Peyer's patch (tissue), 4 donors: Measurements from ENCODE around the gene USP44. TPM values are rescaled to one million over a fixed set of nuclear protein-coding genes. Genes with fewer than 3 reads are reported as not detected.
"Not testable (repeated sequence)": the region's sequence is repeated elsewhere in the genome, so short reads cannot be mapped to it uniquely, and the experiment has no call there.

Source experiments
- DNase-seq, 3 donors: peaks; one replicate each; pipeline ENCODE4 v3.0.0-alpha.2; 2017 to 2019
- H3K27ac ChIP-seq, 4 donors: fragments of 200-600 bp; sonication (generic); one replicate each; pipeline ENCODE4 v1.5.1; 2016 to 2019
- H3K27me3 ChIP-seq, 2 donors: fragments of 200-600 bp; sonication (generic); one replicate each; pipeline ENCODE4 v1.5.1; 2019
- H3K36me3 ChIP-seq, 3 donors: fragments of 200-600 bp; sonication (generic); one replicate each; pipeline ENCODE4 v1.5.1; 2016 to 2019
- H3K4me1 ChIP-seq, 4 donors: fragments of 200-600 bp; sonication (generic); one replicate each; pipeline ENCODE4 v1.5.1; 2016 to 2019
- H3K4me3 ChIP-seq, 4 donors: fragments of 200-600 bp; sonication (generic); 1 replicate in 3 of 4; 2 replicates in 1 of 4; pipeline ENCODE4 v1.5.1; 2016 to 2019; ENCODE audit warnings: mild to moderate bottlenecking in 1 of 4
- H3K9me3 ChIP-seq, 4 donors: fragments of 200-600 bp; sonication (generic); one replicate each; pipeline ENCODE4 v1.5.1; 2016 to 2019; ENCODE audit warnings: mild to moderate bottlenecking in 1 of 4
- POLR2A ChIP-seq, 2 donors: fragments of 450-650 bp; IDR thresholded peaks; one replicate each; pipeline ENCODE4 v1.5.1; 2017; ENCODE audit warnings: antibody characterized with exemption in 2 of 2, mild to moderate bottlenecking in 2 of 2, moderate library complexity in 2 of 2
- total RNA-seq, 4 donors: library from RNA; depleted of rRNA; stranded (reverse); fragments of >200 nt; gene quantifications; one replicate each; pipeline ENCODE4 v1.1.0, GENCODE V29; 2016
- TF ChIP-seq, protein P1 (sequence below), 6 experiments: fragments of 450-650 bp in 4 of 6; fragments of 200-600 bp in 2 of 6; sonication (generic) in 1 of 6; IDR thresholded peaks; one replicate each; pipeline ENCODE4 v1.5.1; 2017 to 2019; ENCODE audit warnings: antibody characterized with exemption in 6 of 6, mild to moderate bottlenecking in 3 of 6, moderate library complexity in 1 of 6

USP44 gene
- total RNA-seq, 4 donors from 2014 or later, result 1.2 to 2.9 TPM; not detected in 2

GRCh38 chr12:95494888-95495287 is 56.4 kb downstream of the USP44 start:
- no peak for DNase-seq
- H3K9me3 ChIP-seq, result no peaks in the 10 kb centered on the region
- H3K27ac ChIP-seq, result no peak overlapping the region
- no peak overlapping the region for H3K4me3 ChIP-seq
- no peaks in the 10 kb centered on the region for H3K27me3 ChIP-seq
- peaks cover 0 to 71% (median 0%) of the 10 kb centered on the region in 3 donors for H3K36me3 ChIP-seq
- TF ChIP-seq POLR2A (IDR thresholded peaks at IDR 0.05), result no peak
- TF ChIP-seq, protein P1, sequence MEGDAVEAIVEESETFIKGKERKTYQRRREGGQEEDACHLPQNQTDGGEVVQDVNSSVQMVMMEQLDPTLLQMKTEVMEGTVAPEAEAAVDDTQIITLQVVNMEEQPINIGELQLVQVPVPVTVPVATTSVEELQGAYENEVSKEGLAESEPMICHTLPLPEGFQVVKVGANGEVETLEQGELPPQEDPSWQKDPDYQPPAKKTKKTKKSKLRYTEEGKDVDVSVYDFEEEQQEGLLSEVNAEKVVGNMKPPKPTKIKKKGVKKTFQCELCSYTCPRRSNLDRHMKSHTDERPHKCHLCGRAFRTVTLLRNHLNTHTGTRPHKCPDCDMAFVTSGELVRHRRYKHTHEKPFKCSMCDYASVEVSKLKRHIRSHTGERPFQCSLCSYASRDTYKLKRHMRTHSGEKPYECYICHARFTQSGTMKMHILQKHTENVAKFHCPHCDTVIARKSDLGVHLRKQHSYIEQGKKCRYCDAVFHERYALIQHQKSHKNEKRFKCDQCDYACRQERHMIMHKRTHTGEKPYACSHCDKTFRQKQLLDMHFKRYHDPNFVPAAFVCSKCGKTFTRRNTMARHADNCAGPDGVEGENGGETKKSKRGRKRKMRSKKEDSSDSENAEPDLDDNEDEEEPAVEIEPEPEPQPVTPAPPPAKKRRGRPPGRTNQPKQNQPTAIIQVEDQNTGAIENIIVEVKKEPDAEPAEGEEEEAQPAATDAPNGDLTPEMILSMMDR (IDR thresholded peaks at IDR 0.05), result no peak
- no peaks in the 10 kb centered on the region for H3K4me1 ChIP-seq

- Histone ChIP-seq H3K36me3 (peaks cover 0 to 63% (median 0%) of the 10 kb centered on the region in 3 donors), H3K4me3 (no peak overlapping the region), H3K4me1 (no peaks in the 10 kb centered on the region), H3K27ac (no peak overlapping the region), H3K27me3 (no peaks in the 10 kb centered on the region), H3K9me3 (no peaks in the 10 kb centered on the region)
- DNase-seq, result no peak
- no peak for TF ChIP-seq POLR2A (IDR thresholded peaks at IDR 0.05)
- TF ChIP-seq, protein P1 (IDR thresholded peaks at IDR 0.05), result no peak
Observed at GRCh38 chr12:95492462-95492861, 58.8 kb downstream of the USP44 start.

DNA sequence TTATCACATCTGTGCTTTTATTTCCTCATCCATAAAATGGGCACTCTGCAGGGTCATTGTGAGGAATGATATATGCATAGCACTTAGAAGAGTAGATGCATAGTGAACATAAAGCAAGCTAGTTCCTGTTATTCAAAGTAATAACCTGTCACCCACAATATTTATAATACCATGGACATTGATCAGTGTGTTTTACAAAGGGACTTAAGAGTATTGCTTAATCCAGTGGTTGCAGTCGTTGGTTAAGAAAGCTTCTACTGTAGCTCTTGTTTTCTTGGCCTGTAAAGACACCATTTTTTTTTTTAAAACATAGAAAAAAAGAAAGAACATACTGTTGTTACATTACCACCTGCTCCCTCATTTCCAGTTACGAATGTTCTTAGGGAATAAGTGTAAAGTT is 64.3 kb downstream of the USP44 start:
- no peak for DNase-seq
- Histone ChIP-seq H3K27me3 (no peaks in the 10 kb centered on the region), H3K27ac (no peak overlapping the region), H3K4me3 (no peak overlapping the region), H3K36me3 (peaks cover 0 to 41% (median 0%) of the 10 kb centered on the region in 3 donors), H3K4me1 (no peaks in the 10 kb centered on the region), H3K9me3 (no peaks in the 10 kb centered on the region)
- TF ChIP-seq, protein P1 (IDR thresholded peaks at IDR 0.05), result no peak
- TF ChIP-seq POLR2A (IDR thresholded peaks at IDR 0.05), result no peak

GRCh38 chr12:95484524-95484923 is 66.8 kb downstream of the USP44 start:
- TF ChIP-seq, protein P1 (IDR thresholded peaks at IDR 0.05), result no peak
- Histone ChIP-seq H3K36me3 (peaks cover 0 to 27% (median 0%) of the 10 kb centered on the region in 3 donors), H3K4me3 (no peak overlapping the region), H3K9me3 (no peaks in the 10 kb centered on the region), H3K27ac (no peak overlapping the region), H3K4me1 (no peaks in the 10 kb centered on the region), H3K27me3 (no peaks in the 10 kb centered on the region)
- no peak for DNase-seq

DNA sequence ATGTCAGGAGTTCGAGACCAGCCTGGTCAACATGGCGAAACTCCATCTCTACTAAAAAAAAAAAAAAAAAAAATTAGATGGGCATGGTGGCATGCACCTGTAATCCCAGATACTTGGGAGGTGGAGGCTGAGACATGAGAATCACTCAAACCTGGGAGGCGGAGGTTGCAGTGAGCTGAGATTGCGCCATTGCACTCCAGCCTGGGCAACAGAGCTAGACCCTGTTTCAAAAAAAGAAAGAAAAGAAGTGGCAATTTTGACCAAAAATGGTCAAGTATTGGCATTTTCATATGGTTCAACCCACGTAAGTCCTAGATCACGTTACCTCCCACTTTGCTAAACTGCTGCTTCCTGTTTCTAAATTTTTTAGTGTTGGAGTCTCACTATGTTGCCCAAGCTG is 68.7 kb downstream of the USP44 start:
- not testable (repeated sequence) for DNase-seq, H3K27ac ChIP-seq, H3K9me3 ChIP-seq, H3K4me3 ChIP-seq, H3K27me3 ChIP-seq, H3K4me1 ChIP-seq
- peaks cover 0 to 35% (median 0%) of the 10 kb centered on the region in 3 donors for H3K36me3 ChIP-seq

DNA sequence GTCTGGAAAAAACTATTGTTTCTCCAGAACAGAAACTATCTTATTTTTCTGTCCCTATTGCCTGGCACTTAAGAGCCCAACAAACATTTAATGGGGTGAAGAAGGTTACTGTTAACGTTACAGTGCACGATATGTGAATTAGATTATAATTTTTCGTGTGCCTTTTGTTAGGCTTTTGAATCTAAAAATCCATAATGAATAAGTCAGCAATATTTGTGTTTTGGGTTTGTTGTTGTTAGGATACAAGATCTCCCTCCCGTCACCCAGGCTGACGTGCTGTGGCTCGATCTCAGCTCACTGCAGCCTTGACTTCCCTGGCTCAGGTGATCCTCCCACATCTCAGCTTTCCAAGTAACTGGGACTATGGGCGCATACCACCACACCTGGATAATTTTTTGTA is 69.4 kb downstream of the USP44 start:
- no peak for DNase-seq
- peaks cover 0 to 38% (median 0%) of the 10 kb centered on the region in 3 donors for H3K36me3 ChIP-seq
- TF ChIP-seq POLR2A (IDR thresholded peaks at IDR 0.05), result no peak
- TF ChIP-seq, protein P1 (IDR thresholded peaks at IDR 0.05), result no peak

More for the DNA sequence above, 69.4 kb downstream of the USP44 start:
- Histone ChIP-seq H3K27me3 (no peaks in the 10 kb centered on the region), H3K27ac (no peak overlapping the region), H3K4me1 (no peaks in the 10 kb centered on the region), H3K9me3 (no peaks in the 10 kb centered on the region), H3K4me3 (no peak overlapping the region)
